CD4-positive, alpha-beta T cell (primary cell): ENCODE results near the gene PAQR4. TPM values are rescaled to one million over a fixed set of nuclear protein-coding genes. Genes with fewer than 3 reads are reported as not detected.

Experiments used
- ATAC-seq: fragments of 200-7000 bp; cut with Tn5 transposase; one replicate; pipeline ENCODE4 v1.10.0; 2022; ENCODE audit warnings: mild to moderate bottlenecking; ENCODE audit not compliant: poor library complexity
- CTCF ChIA-PET: fragments of 350-600 bp; sonication (Branson Sonifier 250); formaldehyde crosslinking; loops from one replicate; lab custom pipeline; 2021; ENCODE audit warnings: antibody characterized with exemption, inconsistent platforms; lab: Charles Lee
- POLR2A ChIA-PET: fragments of 350-600 bp; sonication (Branson Sonifier 250); formaldehyde crosslinking; loops from one replicate; lab custom pipeline; 2021; ENCODE audit warnings: antibody characterized with exemption, inconsistent platforms; lab: Charles Lee
- DNase-seq, 14 experiments: peaks; one replicate each; pipeline ENCODE4 v3.0.0-alpha.2; 2013 to 2020; ENCODE audit warnings: mixed read lengths in 2 of 14
- H3K27ac ChIP-seq, 2 donors: one replicate each; pipeline versions ENCODE4 v1.5.1 to v1.7.0; 2013; ENCODE audit warnings: low read length in 2 of 2, low read depth in 1 of 2, mild to moderate bottlenecking in 1 of 2
- H3K27me3 ChIP-seq, 2 experiments: 1 replicate in 1 of 2; 2 replicates in 1 of 2; pipeline versions ENCODE4 v1.6.1 to v1.7.0; 2013; ENCODE audit warnings: low read length in 2 of 2, control low read depth in 1 of 2, mild to moderate bottlenecking in 1 of 2, moderate library complexity in 1 of 2; ENCODE audit not compliant: insufficient read depth in 2 of 2, control insufficient read depth in 1 of 2
- H3K36me3 ChIP-seq: one replicate; pipeline ENCODE4 v1.6.1; 2013; ENCODE audit warnings: low read length, control low read depth; ENCODE audit not compliant: insufficient read depth
- H3K4me1 ChIP-seq: one replicate; pipeline ENCODE4 v1.6.1; 2013; ENCODE audit warnings: low read length, control low read depth; ENCODE audit not compliant: insufficient read depth
- H3K4me3 ChIP-seq: one replicate; pipeline ENCODE4 v1.5.1; 2013; ENCODE audit warnings: mild to moderate bottlenecking, low read length, moderate library complexity
- H3K9me3 ChIP-seq, 2 experiments: 1 replicate in 1 of 2; 2 replicates in 1 of 2; pipeline versions ENCODE4 v1.6.1 to v1.7.0; 2013; ENCODE audit warnings: low read length in 2 of 2, mild to moderate bottlenecking in 2 of 2, control low read depth in 1 of 2, moderate library complexity in 1 of 2; ENCODE audit not compliant: control insufficient read depth in 1 of 2, insufficient read depth in 1 of 2
- H3K27ac Mint-ChIP-seq: one replicate; pipeline ENCODE4 v1.8.0; 2020; ENCODE audit warnings: mixed read lengths
- H3K27me3 Mint-ChIP-seq: one replicate; pipeline ENCODE4 v1.8.0; 2021; ENCODE audit warnings: mixed read lengths
- H3K36me3 Mint-ChIP-seq: one replicate; pipeline ENCODE4 v1.8.0; 2021; ENCODE audit warnings: low read depth, mixed read lengths
- H3K4me1 Mint-ChIP-seq: one replicate; pipeline ENCODE4 v1.8.0; 2021; ENCODE audit warnings: low read depth, mixed read lengths
- H3K4me3 Mint-ChIP-seq: one replicate; pipeline ENCODE4 v1.8.0; 2020; ENCODE audit warnings: mild to moderate bottlenecking, mixed read lengths
- H3K9me3 Mint-ChIP-seq: one replicate; pipeline ENCODE4 v1.8.0; 2020; ENCODE audit warnings: mixed read lengths
- CTCF ChIP-seq: fragments of 200-600 bp; IDR thresholded peaks from one replicate; pipeline ENCODE4 v1.8.0; 2022; ENCODE audit warnings: antibody characterized with exemption, mild to moderate bottlenecking
- intact Hi-C, 2 experiments: fragments of 100-400 bp; cut with DNase I in 1 of 2; cut with micrococcal nuclease in 1 of 2; formaldehyde crosslinking; loops; one replicate each; pipeline versions ENCODE4 v1.15.1 to v1.9.0; 2023 to 2025; cut with DNase I, micrococcal nuclease
- total RNA-seq, 174 experiments: library from RNA in 2 of 174; stranded (reverse) in 2 of 174; gene quantifications; one replicate each; pipeline ENCODE4 v1.2.3 and lab custom pipeline; 2021 to 2026

PAQR4 gene
- total RNA-seq, 2 experiments from 2014 or later, result 0.39 to 0.44 TPM

GRCh38 chr16:2962334-2963073 is 6.6 kb upstream of the PAQR4 start:
- Mint-ChIP-seq H3K27me3 (peaks cover 27% of the 10 kb centered on the region), H3K4me3 (peak overlapping the region; percentile 76), H3K36me3 (no peaks in the 10 kb centered on the region), H3K27ac (no peak overlapping the region), H3K4me1 (peaks cover 16% of the 10 kb centered on the region), H3K9me3 (no peaks in the 10 kb centered on the region)
- POLR2A ChIA-PET, result interaction anchor here (1.0 to 2.1 kb wide), 2 partner anchors 18 to 79 kb away, joined by 3 to 9 read pairs; partner anchors contain the start of genes FLYWCH2 and PKMYT1
- peaks cover 60% of the 10 kb centered on the region for H3K4me1 ChIP-seq
- H3K27me3 ChIP-seq, result peaks cover 44 to 54% of the 10 kb centered on the region in 2 experiments
- no peaks in the 10 kb centered on the region for H3K36me3 ChIP-seq
- H3K9me3 ChIP-seq, result peaks cover 0 to 21% of the 10 kb centered on the region in 2 experiments
- no peak overlapping the region for H3K4me3 ChIP-seq
- no peak overlapping the region for H3K27ac ChIP-seq
- DNase-seq (peak in 1 of 14 experiments; percentile 47), ATAC-seq (no peak)
- intact Hi-C loops, result no loop called here
- TF ChIP-seq CTCF, result no peak
- CTCF ChIA-PET, result interaction anchor here (1.0 to 1.3 kb wide), 2 partner anchors 16 to 42 kb away, joined by 3 to 5 read pairs; no protein-coding TSS in a partner anchor

GRCh38 chr16:2963074-2963722 is 6.0 kb upstream of the PAQR4 start:
- H3K9me3 ChIP-seq, result peaks cover 0 to 27% of the 10 kb centered on the region in 2 experiments
- intact Hi-C loops, result no loop called here
- peak overlapping the region; percentile 38 for H3K4me3 ChIP-seq
- Mint-ChIP-seq H3K27ac (no peak overlapping the region), H3K9me3 (no peaks in the 10 kb centered on the region), H3K4me3 (peak overlapping the region; percentile 70), H3K36me3 (no peaks in the 10 kb centered on the region), H3K27me3 (peaks cover 34% of the 10 kb centered on the region), H3K4me1 (peaks cover 20% of the 10 kb centered on the region)
- no peak for TF ChIP-seq CTCF
- DNase-seq, result peak in 3 of 14 experiments; percentile 36 to 81 (median 76)
- H3K4me1 ChIP-seq, result peaks cover 67% of the 10 kb centered on the region
- CTCF ChIA-PET, result interaction anchor here (1.3 kb wide), 1 partner anchor 41 kb away, joined by 5 read pairs; no protein-coding TSS in a partner anchor
- POLR2A ChIA-PET, result interaction anchor here (0.7 to 2.1 kb wide), 3 partner anchors 17 to 80 kb away, joined by 3 to 9 read pairs (median 3); partner anchors contain the start of genes FLYWCH2 and PKMYT1
- no peak for ATAC-seq
- no peaks in the 10 kb centered on the region for H3K36me3 ChIP-seq
- H3K27me3 ChIP-seq, result peaks cover 50 to 60% of the 10 kb centered on the region in 2 experiments
- H3K27ac ChIP-seq, result no peak overlapping the region

GRCh38 chr16:2963723-2964474 is 5.2 kb upstream of the PAQR4 start, which contains the start of gene KREMEN2:
Gene KREMEN2, plus strand, starts transcription at chr16:2964275. Its CDS starts 246 bp downstream, at chr16:2964521.
- TF ChIP-seq CTCF, result no peak
- ATAC-seq (peak; percentile 37), DNase-seq (peak in 4 of 14 experiments; percentile 33 to 65 (median 51))
- peaks cover 74% of the 10 kb centered on the region for H3K4me1 ChIP-seq
- peaks cover 41% of the 10 kb centered on the region for H3K27me3 Mint-ChIP-seq
- peaks cover 57 to 67% of the 10 kb centered on the region in 2 experiments for H3K27me3 ChIP-seq
- no peak within 1 kb of the TSS for H3K27ac Mint-ChIP-seq
- peak within 1 kb of the TSS; percentile 38 for H3K4me3 ChIP-seq
- ChIA-PET POLR2A (interaction anchor here (0.7 to 2.1 kb wide), 2 partner anchors 16 to 40 kb away, joined by 3 to 9 read pairs; partner anchors contain the start of gene PKMYT1), CTCF (interaction anchor here (1.3 kb wide), 1 partner anchor 40 kb away, joined by 5 read pairs; no protein-coding TSS in a partner anchor)
- H3K36me3 Mint-ChIP-seq, result no peaks in the 10 kb centered on the region
- H3K9me3 ChIP-seq, result peaks cover 0 to 33% of the 10 kb centered on the region in 2 experiments
- intact Hi-C loops, result no loop called here
- no peaks in the 10 kb centered on the region for H3K9me3 Mint-ChIP-seq
- H3K27ac ChIP-seq, result no peak within 1 kb of the TSS
- H3K36me3 ChIP-seq, result no peaks in the 10 kb centered on the region
- H3K4me1 Mint-ChIP-seq, result peaks cover 27% of the 10 kb centered on the region
- peak within 1 kb of the TSS; percentile 90 for H3K4me3 Mint-ChIP-seq
